Endodermal cell (in vitro differentiated cells): ENCODE data around the gene PGGHG. TPM values are rescaled to one million over a fixed set of nuclear protein-coding genes. Genes with fewer than 3 reads are reported as not detected.
"Not testable (repeated sequence)": the region's sequence is repeated elsewhere in the genome, so short reads cannot be mapped to it uniquely, and the experiment has no call there.

ENCODE experiments used
- DNase-seq: peaks from one replicate; pipeline ENCODE4 v3.0.0-alpha.2; 2017
- H3K27ac ChIP-seq: 2 replicates; pipeline ENCODE4 v1.5.1; 2013; ENCODE audit warnings: mild to moderate bottlenecking, low read depth, low read length, moderate library complexity
- H3K27me3 ChIP-seq: 2 replicates; pipeline ENCODE4 v1.6.1; 2013; ENCODE audit warnings: mild to moderate bottlenecking, low read length, moderate library complexity; ENCODE audit not compliant: insufficient read depth, control insufficient read depth, poor library complexity, severe bottlenecking
- H3K36me3 ChIP-seq: 2 replicates; pipeline ENCODE4 v1.7.0; 2013; ENCODE audit warnings: mild to moderate bottlenecking, low read length, moderate library complexity; ENCODE audit not compliant: control insufficient read depth, insufficient read depth
- H3K4me1 ChIP-seq: one replicate; pipeline ENCODE4 v1.7.0; 2013; ENCODE audit warnings: low read length; ENCODE audit not compliant: control insufficient read depth, insufficient read depth
- H3K4me3 ChIP-seq: 2 replicates; pipeline ENCODE4 v1.5.1; 2013; ENCODE audit warnings: mild to moderate bottlenecking, low read length, moderate library complexity
- H3K9ac ChIP-seq: 2 replicates; pipeline ENCODE4 v1.6.1; 2013; ENCODE audit warnings: mild to moderate bottlenecking, low read length, moderate library complexity; ENCODE audit not compliant: poor library complexity, severe bottlenecking; ENCODE audit errors: extremely low read depth
- H3K9me3 ChIP-seq: 2 replicates; pipeline ENCODE4 v1.6.1; 2013; ENCODE audit warnings: mild to moderate bottlenecking, low read length, moderate library complexity; ENCODE audit not compliant: control insufficient read depth
- H3K27ac Mint-ChIP-seq: 2 replicates; pipeline ENCODE4 v1.8.0; 2020; ENCODE audit warnings: mixed read lengths
- H3K27me3 Mint-ChIP-seq: 2 replicates; pipeline ENCODE4 v1.8.0; 2021; ENCODE audit warnings: mild to moderate bottlenecking, mixed read lengths; ENCODE audit not compliant: insufficient read depth
- H3K36me3 Mint-ChIP-seq: 2 replicates; pipeline ENCODE4 v1.8.0; 2020; ENCODE audit warnings: low read depth, mixed read lengths
- H3K4me1 Mint-ChIP-seq: 2 replicates; pipeline ENCODE4 v1.8.0; 2020; ENCODE audit warnings: mixed read lengths
- H3K4me3 Mint-ChIP-seq: 2 replicates; pipeline ENCODE4 v1.8.0; 2020; ENCODE audit warnings: mild to moderate bottlenecking, moderate library complexity, mixed read lengths
- H3K9me3 Mint-ChIP-seq: 2 replicates; pipeline ENCODE4 v1.8.0; 2020; ENCODE audit warnings: mild to moderate bottlenecking, mixed read lengths
- CTCF ChIP-seq: fragments of 200-600 bp; sonication (generic); conservative IDR thresholded peaks from 2 replicates; pipeline ENCODE4 v1.5.0; 2021; ENCODE audit warnings: antibody characterized with exemption, mild to moderate bottlenecking
- WGBS, 2 experiments: methylation state at CpG; one replicate each; pipeline versions ENCODE4 v1.1.5 to v1.1.7; 2013; ENCODE audit warnings: missing lambda C conversion rate in 2 of 2, mixed read lengths in 1 of 2; ENCODE audit not compliant: insufficient coverage in 1 of 2, insufficient read length in 1 of 2; 5-methylcytosine and 5-hydroxymethylcytosine counted together
- total RNA-seq, 2 donors: library from RNA; stranded (reverse); fragmentation: NEBNext Ultra II Directional in 1 of 2; extraction: Animal tissue kit (Norgen Biotek cat#: 25700) in 1 of 2; gene quantifications; 2 replicates in 1 of 2; 3 replicates in 1 of 2; pipeline ENCODE4 v1.2.1, GENCODE V29; 2021

PGGHG gene
- total RNA-seq, 2 donors from 2014 or later: 129 to 186 TPM

- Histone ChIP-seq H3K36me3 (no peaks in the 10 kb centered on the region), H3K9me3 (peaks cover 10% of the 10 kb centered on the region), H3K27ac (no peak overlapping the region), H3K27me3 (no peaks in the 10 kb centered on the region), H3K4me1 (no peaks in the 10 kb centered on the region), H3K4me3 (no peak overlapping the region), H3K9ac (no peak overlapping the region)
- TF ChIP-seq CTCF: no peak
- DNase-seq: no peak
- Mint-ChIP-seq H3K27ac (no peak overlapping the region), H3K36me3 (peaks cover 12% of the 10 kb centered on the region), H3K27me3 (peaks cover 3% of the 10 kb centered on the region), H3K4me3 (no peak overlapping the region), H3K4me1 (peaks cover 22% of the 10 kb centered on the region), H3K9me3 (peaks cover 30% of the 10 kb centered on the region)
- 90 to 96% methylated on average over 2 to 3 of the region's 3 CpGs for WGBS, 2 experiments
Measured at GRCh38 chr11:327581-327923, 38.6 kb downstream of the PGGHG start.

GRCh38 chr11:328012-328411 lies 39.1 kb downstream of the PGGHG start:
- WGBS, 2 experiments: 95 to 96% methylated on average over 12 to 13 of the region's 13 CpGs
- H3K9me3 Mint-ChIP-seq: peaks cover 35% of the 10 kb centered on the region
- DNase-seq: no peak

GRCh38 chr11:328516-329100 lies 39.7 kb downstream of the PGGHG start:
- H3K9ac ChIP-seq, H3K27me3 ChIP-seq, H3K27me3 Mint-ChIP-seq, H3K36me3 ChIP-seq, H3K27ac ChIP-seq, H3K4me1 ChIP-seq, H3K27ac Mint-ChIP-seq, H3K4me3 Mint-ChIP-seq, H3K4me3 ChIP-seq, DNase-seq: not testable (repeated sequence)
- Mint-ChIP-seq H3K4me1 (peaks cover 25% of the 10 kb centered on the region), H3K9me3 (peaks cover 41% of the 10 kb centered on the region), H3K36me3 (peaks cover 12% of the 10 kb centered on the region)
- WGBS, 2 experiments: 86 to 88% methylated on average over 7 to 15 of the region's 15 CpGs
- H3K9me3 ChIP-seq: peaks cover 19% of the 10 kb centered on the region

More at GRCh38 chr11:328012-328411, 39.1 kb downstream of the PGGHG start:
- no peak overlapping the region for H3K27ac ChIP-seq
- TF ChIP-seq CTCF: no peak
- Mint-ChIP-seq H3K4me1 (peaks cover 22% of the 10 kb centered on the region), H3K27me3 (peaks cover 3% of the 10 kb centered on the region), H3K4me3 (no peak overlapping the region), H3K27ac (no peak overlapping the region), H3K36me3 (peaks cover 12% of the 10 kb centered on the region)
- no peaks in the 10 kb centered on the region for H3K27me3 ChIP-seq
- peaks cover 14% of the 10 kb centered on the region for H3K9me3 ChIP-seq
- H3K4me1 ChIP-seq: no peaks in the 10 kb centered on the region
- no peaks in the 10 kb centered on the region for H3K36me3 ChIP-seq
- no peak overlapping the region for H3K4me3 ChIP-seq
- H3K9ac ChIP-seq: no peak overlapping the region

- Histone ChIP-seq H3K27ac (no peak overlapping the region), H3K27me3 (no peaks in the 10 kb centered on the region), H3K36me3 (no peaks in the 10 kb centered on the region), H3K4me1 (peaks cover 4% of the 10 kb centered on the region), H3K4me3 (no peak overlapping the region), H3K9ac (no peak overlapping the region), H3K9me3 (peaks cover 19% of the 10 kb centered on the region)
- WGBS, 2 experiments: 97 to 100% methylated on average over 1 to 2 of the region's 2 CpGs
- no peak for TF ChIP-seq CTCF
- H3K4me1 Mint-ChIP-seq: peaks cover 27% of the 10 kb centered on the region
- H3K36me3 Mint-ChIP-seq: peaks cover 12% of the 10 kb centered on the region
- peak; percentile 20 for DNase-seq
- H3K9me3 Mint-ChIP-seq: peaks cover 41% of the 10 kb centered on the region
- H3K27me3 Mint-ChIP-seq: peaks cover 3% of the 10 kb centered on the region
- no peak overlapping the region for H3K4me3 Mint-ChIP-seq
- no peak overlapping the region for H3K27ac Mint-ChIP-seq
Measured at GRCh38 chr11:329886-330253, 40.9 kb downstream of the PGGHG start.
